ENCODE data around the gene TTLL11. TPM values are rescaled to one million over a fixed set of nuclear protein-coding genes. Genes with fewer than 3 reads are reported as not detected.

Gene TTLL11
- total RNA-seq, 4 donors from 2014 or later: 12.3 to 20.5 (median 15.3) TPM

- Histone ChIP-seq H3K27me3 (no peaks in the 10 kb centered on the region), H3K4me3 (no peak overlapping the region), H3K9me3 (no peaks in the 10 kb centered on the region), H3K36me3 (peaks cover 0 to 42% of the 10 kb centered on the region in 2 donors), H3K27ac (peak overlapping the region; percentile 80 to 88 (median 85)), H3K4me1 (peaks cover 44 to 57% of the 10 kb centered on the region in 2 donors)
- ATAC-seq: no peak
- peak in 1 of 2 donors; percentile 46 for DNase-seq
- TF ChIP-seq POLR2A (IDR thresholded peaks at IDR 0.05) (no peak), CTCF (IDR thresholded peaks at IDR 0.05 in 4 of 5, conservative IDR thresholded peaks at IDR 0.05 in 1 of 5) (no peak)
- in situ Hi-C loops (cut with MboI; ENCODE audit: low sequenced_read_pairs in 4 of 4): no loop called here
- intact Hi-C loops (cut with DNase I; ENCODE audit: low total_unique reads): loop anchor here (2.0 to 10.0 kb wide), 2 partner anchors 75 to 211 kb away; no protein-coding TSS in a partner anchor
Measured at GRCh38 chr9:121773954-121774714, 319.0 kb downstream of the TTLL11 start.

GRCh38 chr9:121773286-121773953 is 319.7 kb downstream of the TTLL11 start:
- peaks cover 38 to 50% of the 10 kb centered on the region in 2 donors for H3K4me1 ChIP-seq
- no peaks in the 10 kb centered on the region for H3K27me3 ChIP-seq
- DNase-seq (peak in 1 of 2 donors; percentile 33), ATAC-seq (peak; percentile 3 to 13)
- H3K9me3 ChIP-seq: no peaks in the 10 kb centered on the region
- H3K36me3 ChIP-seq: peaks cover 0 to 49% of the 10 kb centered on the region in 2 donors
- H3K4me3 ChIP-seq: no peak overlapping the region
- no peak for TF ChIP-seq POLR2A (IDR thresholded peaks at IDR 0.05)
- TF ChIP-seq CTCF (IDR thresholded peaks at IDR 0.05 in 4 of 5, conservative IDR thresholded peaks at IDR 0.05 in 1 of 5): no peak
- intact Hi-C loops (cut with DNase I; ENCODE audit: low total_unique reads) (loop anchor here (2.0 to 10.0 kb wide), 2 partner anchors 75 to 211 kb away; no protein-coding TSS in a partner anchor), in situ Hi-C loops (cut with MboI; ENCODE audit: low sequenced_read_pairs in 4 of 4) (no loop called here)
- H3K27ac ChIP-seq: peak overlapping the region; percentile 80 to 88 (median 85)

GRCh38 chr9:121772600-121773285 is 320.4 kb downstream of the TTLL11 start:
- Histone ChIP-seq H3K4me1 (peaks cover 31 to 43% of the 10 kb centered on the region in 2 donors), H3K27me3 (no peaks in the 10 kb centered on the region), H3K36me3 (peaks cover 0 to 53% of the 10 kb centered on the region in 2 donors), H3K4me3 (no peak overlapping the region), H3K27ac (peak overlapping the region; percentile 80 to 88 (median 85)), H3K9me3 (no peaks in the 10 kb centered on the region)
- DNase-seq (peak; percentile 91 to 97), ATAC-seq (peak; percentile 86 to 90)
- in situ Hi-C loops (cut with MboI; ENCODE audit: low sequenced_read_pairs in 4 of 4) (no loop called here), intact Hi-C loops (cut with DNase I; ENCODE audit: low total_unique reads) (loop anchor here (1.0 to 10.0 kb wide), 3 partner anchors 29 to 212 kb away; no protein-coding TSS in a partner anchor)
- TF ChIP-seq POLR2A (IDR thresholded peaks at IDR 0.05) (no peak), CTCF (IDR thresholded peaks at IDR 0.05 in 4 of 5, conservative IDR thresholded peaks at IDR 0.05 in 1 of 5) (peak in 2 of 5 experiments; percentile 10 to 12)

Small RNA genes within 50 kb of the gene (microRNA-seq; reads per million reads assigned to microRNA genes)
- gene MIR4478 (ENCODE audit: borderline replicate concordance in 2 of 2): 0 reads per million in 2 donors

Other genes starting within 250 kb of the TTLL11 start
- 100 to 1,000 TPM in 1 of 4 donors, 10 to 100 TPM in 3; 51.0 to 114 (median 92.8) TPM for gene NDUFA8, start 66.5 kb upstream of the TTLL11 start, total RNA-seq
- gene MORN5, start 66.6 kb upstream of the TTLL11 start, total RNA-seq: not detected
- gene LHX6, start 135.6 kb upstream of the TTLL11 start, total RNA-seq: 1 to 10 TPM in 3 of 4 donors, under 1 TPM in 1; 0.83 to 4.5 (median 1.7) TPM
- 10 to 100 TPM; 10.6 to 26.6 (median 21.8) TPM for gene RBM18, start 171.5 kb upstream of the TTLL11 start, total RNA-seq
- 10 to 100 TPM; 33.2 to 55.7 (median 47.2) TPM for gene MRRF, start 171.6 kb upstream of the TTLL11 start, total RNA-seq